ENCODE measurements around the gene SMYD3. TPM values are rescaled to one million over a fixed set of nuclear protein-coding genes. Genes with fewer than 3 reads are reported as not detected.

The SMYD3 gene
- total and polyA plus RNA-seq, 10 of the 15 experiments (the other 5 are each of a cell fraction or from before 2014, with no cell fraction given): 18.3 to 54.0 (median 24.8) TPM

DNA sequence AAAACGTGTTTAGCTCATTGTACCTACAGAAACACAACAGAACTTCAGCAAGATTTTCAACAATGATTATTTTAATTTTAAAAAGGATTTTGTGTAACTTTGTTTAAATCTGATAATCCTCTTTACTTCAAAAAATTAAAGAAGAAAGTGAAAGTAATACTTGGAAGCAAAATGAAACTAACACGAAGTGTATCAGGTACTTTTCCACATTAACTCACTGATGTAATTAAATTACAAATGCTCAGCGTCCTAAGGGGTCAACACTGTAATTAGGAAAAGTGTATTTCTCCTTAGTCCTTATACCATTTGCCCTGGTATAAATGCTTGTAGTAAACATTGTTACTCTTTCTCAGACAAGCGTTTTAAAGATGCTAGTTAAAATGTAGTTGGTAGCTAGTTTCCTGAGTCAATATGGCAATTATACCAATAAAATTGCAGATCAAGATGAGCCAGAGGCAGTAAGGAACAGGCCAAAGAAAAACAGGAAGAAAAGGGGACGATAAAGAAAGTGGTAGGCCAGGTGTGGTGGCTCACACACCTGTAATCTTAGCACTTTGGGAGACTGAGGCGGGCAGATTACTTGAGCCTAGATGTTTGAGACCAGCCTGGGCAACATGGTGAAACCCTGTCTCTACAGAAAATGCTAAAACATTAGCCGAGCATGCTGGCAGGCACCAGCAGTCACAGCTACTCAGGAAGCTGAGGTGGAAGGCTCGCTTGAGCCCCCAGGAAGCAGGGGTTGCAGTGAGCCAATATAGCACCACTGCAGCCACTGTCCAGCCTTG, 553.0 kb downstream of the SMYD3 start:
- Histone ChIP-seq H3K4me1 (ENCODE audit: control insufficient read depth, insufficient read depth, low read length) (peaks cover 25% of the 10 kb centered on the region), H3K27me3 (replicated peaks in 1 of 2; ENCODE audit: control insufficient read depth in 2 of 2, insufficient read depth in 2 of 2, low read length in 1 of 2) (no peaks in the 10 kb centered on the region), H3K9ac (ENCODE audit: control insufficient read depth, insufficient read depth, low read length) (peak overlapping the region; percentile 72), H2AFZ (ENCODE audit: control insufficient read depth, low read depth, low read length) (peak overlapping the region; percentile 90), H3K9me3 (replicated peaks; ENCODE audit: control insufficient read depth, insufficient read depth, low read length) (no peaks in the 10 kb centered on the region), H3K79me2 (ENCODE audit: control insufficient read depth, insufficient read depth, low read length) (no peaks in the 10 kb centered on the region), H3K27ac (ENCODE audit: control insufficient read depth, insufficient read depth) (peak overlapping the region; percentile 98), H3K4me3 (peak overlapping the region; percentile 66), H3K4me2 (ENCODE audit: control insufficient read depth, insufficient read depth) (peak overlapping the region; percentile 97), H4K20me1 (ENCODE audit: control insufficient read depth, insufficient read depth) (no peaks in the 10 kb centered on the region), H3K36me3 (ENCODE audit: control insufficient read depth in 2 of 2, insufficient read depth in 2 of 2, low read length in 1 of 2) (no peaks in the 10 kb centered on the region; a peak in 1 of 4 replicates)
- SMC1A ChIA-PET (ENCODE audit: uncharacterized antibody, unreplicated experiment): interaction anchor here (0.6 to 5.4 kb wide), 14 partner anchors 12 to 925 kb away, joined by 3 to 29 read pairs (median 6); no protein-coding TSS in a partner anchor
- WGBS (ENCODE audit: insufficient coverage, insufficient replicate concordance, low lambda C conversion rate, missing lambda C conversion rate): 1% methylated on average over 8 of the region's 8 CpGs
- peak; percentile 32 for DNase-seq (ENCODE audit: low read depth, low spot score)
- ATAC-seq: peak; percentile 67
- intact Hi-C loops (cut with micrococcal nuclease; ENCODE audit: unreplicated experiment) (loop anchor here (2.0 to 5.0 kb wide), 3 partner anchors 47 to 307 kb away; no protein-coding TSS in a partner anchor), in situ Hi-C loops (cut with MboI) (no loop called here)
- POLR2A ChIA-PET: interaction anchor here (1.0 to 3.4 kb wide), 4 partner anchors 12 to 63 kb away, joined by 3 to 14 read pairs (median 4); no protein-coding TSS in a partner anchor
- CTCF ChIA-PET: interaction anchor here (0.9 to 1.9 kb wide), 3 partner anchors 23 to 65 kb away, joined by 3 to 4 read pairs (median 3); no protein-coding TSS in a partner anchor
- BruUV-seq (replicated peaks): no TSS peak
- FAIRE-seq: peak; percentile 78
- RAD21 ChIA-PET (ENCODE audit: unreplicated experiment): interaction anchor here (1.0 to 2.7 kb wide), 8 partner anchors 11 to 143 kb away, joined by 6 to 18 read pairs (median 7); no protein-coding TSS in a partner anchor
- TF ChIP-seq ATF7 (IDR thresholded peaks at IDR 0.05; ENCODE audit: low read depth) (peak; percentile 72), RB1 (IDR thresholded peaks at IDR 0.05; ENCODE audit: borderline replicate concordance) (0 out of 2 replicates have a peak, but pooled peaks have one; percentile 30), MTA2 (IDR thresholded peaks at IDR 0.05; ENCODE audit: low read depth) (0 out of 2 replicates have a peak, but pooled peaks have one; percentile 28), SREBF2 (IDR thresholded peaks at IDR 0.05; ENCODE audit: low read length) (peak; percentile 25; the same call in 1 of the 2 replicates), HDGF (IDR thresholded peaks at IDR 0.05) (peak; percentile 82), TAF1 (IDR thresholded peaks at IDR 0.05; ENCODE audit: borderline replicate concordance, low read depth, low read length) (0 out of 2 replicates have a peak, but pooled peaks have one; percentile 31), NR2C2 (IDR thresholded peaks at IDR 0.05; ENCODE audit: borderline replicate concordance, control insufficient read depth, insufficient read length, low read depth) (no peak), ATF2 (IDR thresholded peaks at IDR 0.05; ENCODE audit: low read length) (peak; percentile 32; the same call in 1 of the 2 replicates), PAX5 (IDR thresholded peaks at IDR 0.05; ENCODE audit: borderline replicate concordance, low read depth, low read length) (peak; percentile 25; the same call in 1 of the 2 replicates), RELB (IDR thresholded peaks at IDR 0.05; ENCODE audit: low read depth) (peak; percentile 48; the same call in 1 of the 2 replicates), TCF7 (IDR thresholded peaks at IDR 0.05; ENCODE audit: borderline replicate concordance) (no peak), IKZF2 (IDR thresholded peaks at IDR 0.05) (peak; percentile 5 to 12; a peak in 1 of 4 replicates)
- TF ChIP-seq, protein P1, sequence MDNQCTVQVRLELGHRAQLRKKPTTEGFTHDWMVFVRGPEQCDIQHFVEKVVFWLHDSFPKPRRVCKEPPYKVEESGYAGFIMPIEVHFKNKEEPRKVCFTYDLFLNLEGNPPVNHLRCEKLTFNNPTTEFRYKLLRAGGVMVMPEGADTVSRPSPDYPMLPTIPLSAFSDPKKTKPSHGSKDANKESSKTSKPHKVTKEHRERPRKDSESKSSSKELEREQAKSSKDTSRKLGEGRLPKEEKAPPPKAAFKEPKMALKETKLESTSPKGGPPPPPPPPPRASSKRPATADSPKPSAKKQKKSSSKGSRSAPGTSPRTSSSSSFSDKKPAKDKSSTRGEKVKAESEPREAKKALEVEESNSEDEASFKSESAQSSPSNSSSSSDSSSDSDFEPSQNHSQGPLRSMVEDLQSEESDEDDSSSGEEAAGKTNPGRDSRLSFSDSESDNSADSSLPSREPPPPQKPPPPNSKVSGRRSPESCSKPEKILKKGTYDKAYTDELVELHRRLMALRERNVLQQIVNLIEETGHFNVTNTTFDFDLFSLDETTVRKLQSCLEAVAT (IDR thresholded peaks at IDR 0.05): 0 out of 2 replicates have a peak, but pooled peaks have one; percentile 24
- TF ChIP-seq, protein P2, sequence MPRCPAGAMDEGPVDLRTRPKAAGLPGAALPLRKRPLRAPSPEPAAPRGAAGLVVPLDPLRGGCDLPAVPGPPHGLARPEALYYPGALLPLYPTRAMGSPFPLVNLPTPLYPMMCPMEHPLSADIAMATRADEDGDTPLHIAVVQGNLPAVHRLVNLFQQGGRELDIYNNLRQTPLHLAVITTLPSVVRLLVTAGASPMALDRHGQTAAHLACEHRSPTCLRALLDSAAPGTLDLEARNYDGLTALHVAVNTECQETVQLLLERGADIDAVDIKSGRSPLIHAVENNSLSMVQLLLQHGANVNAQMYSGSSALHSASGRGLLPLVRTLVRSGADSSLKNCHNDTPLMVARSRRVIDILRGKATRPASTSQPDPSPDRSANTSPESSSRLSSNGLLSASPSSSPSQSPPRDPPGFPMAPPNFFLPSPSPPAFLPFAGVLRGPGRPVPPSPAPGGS (IDR thresholded peaks at IDR 0.05; ENCODE audit: borderline replicate concordance, insufficient read depth, low read depth, low read length, poor library complexity, severe bottlenecking): no peak
- TF ChIP-seq, protein P3, sequence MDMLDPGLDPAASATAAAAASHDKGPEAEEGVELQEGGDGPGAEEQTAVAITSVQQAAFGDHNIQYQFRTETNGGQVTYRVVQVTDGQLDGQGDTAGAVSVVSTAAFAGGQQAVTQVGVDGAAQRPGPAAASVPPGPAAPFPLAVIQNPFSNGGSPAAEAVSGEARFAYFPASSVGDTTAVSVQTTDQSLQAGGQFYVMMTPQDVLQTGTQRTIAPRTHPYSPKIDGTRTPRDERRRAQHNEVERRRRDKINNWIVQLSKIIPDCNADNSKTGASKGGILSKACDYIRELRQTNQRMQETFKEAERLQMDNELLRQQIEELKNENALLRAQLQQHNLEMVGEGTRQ (IDR thresholded peaks at IDR 0.05; ENCODE audit: borderline replicate concordance, low read depth, low read length): no peak
